HCT116 (cell line): Measurements from ENCODE around the gene MTHFD1L. TPM values are rescaled to one million over a fixed set of nuclear protein-coding genes. Genes with fewer than 3 reads are reported as not detected.

Experiments used
- ATAC-seq: fragments of 200-7000 bp; cut with Tn5 transposase; 2 replicates; pipeline ENCODE4 v1.9.1; 2020; ENCODE audit warnings: mild to moderate bottlenecking, moderate library complexity
- BruUV-seq: library from RNA; stranded (reverse); fragments of 400-500 nt; replicated peaks from 2 replicates; lab custom pipeline; 2021; lab: Mats Ljungman, UMichigan
- CTCF ChIA-PET: fragments of 300-600 bp; sonication (Branson Sonifier 250); formaldehyde crosslinking; loops from one replicate; lab custom pipeline; 2021; ENCODE audit warnings: antibody characterized with exemption; lab: Charles Lee
- POLR2A ChIA-PET: fragments of 300-600, 350-600 bp; sonication (Branson Sonifier 250); formaldehyde crosslinking; loops from one replicate; lab custom pipeline; 2021; ENCODE audit warnings: antibody characterized with exemption; lab: Charles Lee
- RAD21 ChIA-PET, 2 experiments: fragments of 300-600 bp; sonication (Branson Sonifier 250); formaldehyde crosslinking; loops; one replicate each; lab custom pipeline; 2023; ENCODE audit warnings: low total read pairs in 2 of 2; ENCODE audit not compliant: uncharacterized antibody in 2 of 2, unreplicated experiment in 2 of 2, low non-redundant PET in 1 of 2; lab: Charles Lee
- DNase-seq: peaks from one replicate; pipeline ENCODE4 v3.0.0-alpha.2; 2010; ENCODE audit warnings: low read depth, low spot score
- H2AFZ ChIP-seq: fragments of 200-600 bp; shearing (Covaris generic), sonication (generic); 2 replicates; pipeline ENCODE4 v1.6.1; 2017; ENCODE audit warnings: low read depth, mixed run types, mixed read lengths, antibody characterized with exemption, low read length; ENCODE audit not compliant: poor library complexity, severe bottlenecking
- H3K27ac ChIP-seq: 2 replicates; pipeline ENCODE4 v1.5.1; 2012; ENCODE audit warnings: low read depth, low read length
- H3K27me3 ChIP-seq: fragments of 200-600 bp; sonication (generic); 2 replicates; pipeline ENCODE4 v1.6.1; 2016; ENCODE audit warnings: mixed run types, low read length, mixed read lengths; ENCODE audit not compliant: insufficient read depth
- H3K36me3 ChIP-seq, 2 experiments: fragments of 200-500 bp in 1 of 2; fragments of 200-600 bp in 1 of 2; sonication (Bioruptor generic) in 1 of 2; sonication (generic) in 1 of 2; 2 replicates each; pipeline versions ENCODE4 v1.5.1 to v1.6.1; 2014 to 2016; ENCODE audit warnings: low read length in 2 of 2, inconsistent platforms in 1 of 2, mixed read lengths in 1 of 2, mixed run types in 1 of 2; ENCODE audit not compliant: insufficient read depth in 2 of 2, control insufficient read depth in 1 of 2
- H3K4me1 ChIP-seq, 2 experiments: fragments of 200-600 bp in 1 of 2; sonication (generic) in 1 of 2; 2 replicates each; pipeline versions ENCODE4 v1.5.1 to v1.6.1; 2012 to 2017; ENCODE audit warnings: low read length in 2 of 2, inconsistent platforms in 1 of 2, mild to moderate bottlenecking in 1 of 2, mixed read lengths in 1 of 2, mixed run types in 1 of 2, moderate library complexity in 1 of 2; ENCODE audit not compliant: insufficient read depth in 2 of 2, control insufficient read depth in 1 of 2
- H3K4me2 ChIP-seq: fragments of 200-600 bp; sonication (generic); 2 replicates; pipeline ENCODE4 v1.6.1; 2017; ENCODE audit warnings: mixed run types, low read length, mixed read lengths
- H3K4me3 ChIP-seq, 2 experiments: fragments of 200-600 bp in 1 of 2; sonication (generic) in 1 of 2; replicated peaks in 1 of 2; 2 replicates each; pipeline ENCODE4 v1.5.1; 2011 to 2016; ENCODE audit warnings: low read length in 2 of 2, control low read depth in 1 of 2, low read depth in 1 of 2, mild to moderate bottlenecking in 1 of 2, mixed read lengths in 1 of 2, mixed run types in 1 of 2
- H3K79me2 ChIP-seq: fragments of 200-600 bp; sonication (generic); 2 replicates; pipeline ENCODE4 v1.6.1; 2017; ENCODE audit warnings: mild to moderate bottlenecking, mixed run types, low read length, moderate library complexity, mixed read lengths; ENCODE audit not compliant: insufficient read depth
- H3K9ac ChIP-seq: fragments of 200-600 bp; sonication (generic); 2 replicates; pipeline ENCODE4 v1.6.1; 2016; ENCODE audit warnings: low read length, mixed read lengths
- H3K9me2 ChIP-seq: fragments of 200-600 bp; sonication (generic), shearing (Covaris generic); 2 replicates; pipeline ENCODE4 v1.6.1; 2017; ENCODE audit warnings: mixed run types, mild to moderate bottlenecking, moderate library complexity; ENCODE audit not compliant: insufficient read depth
- H3K9me3 ChIP-seq, 2 experiments: fragments of 200-500 bp in 1 of 2; fragments of 200-600 bp in 1 of 2; sonication (Bioruptor generic) in 1 of 2; sonication (generic) in 1 of 2; 2 replicates each; pipeline ENCODE4 v1.6.1; 2014 to 2017; ENCODE audit warnings: low read length in 2 of 2, mixed read lengths in 2 of 2, inconsistent platforms in 1 of 2, low read depth in 1 of 2, mild to moderate bottlenecking in 1 of 2, mixed run types in 1 of 2, moderate library complexity in 1 of 2; ENCODE audit not compliant: control insufficient read depth in 1 of 2, insufficient read depth in 1 of 2
- H4K20me1 ChIP-seq: fragments of 200-600 bp; sonication (generic), shearing (Covaris generic); 2 replicates; pipeline ENCODE4 v1.6.1; 2017; ENCODE audit warnings: mixed run types, mild to moderate bottlenecking, moderate library complexity; ENCODE audit not compliant: insufficient read depth
- ATF3 ChIP-seq: IDR thresholded peaks from 2 replicates; pipeline ENCODE4 v1.6.1; 2012
- CBX3 ChIP-seq: IDR thresholded peaks from 2 replicates; pipeline ENCODE4 v1.6.1; 2012; ENCODE audit warnings: low read depth
- EGR1 ChIP-seq: IDR thresholded peaks from 2 replicates; pipeline ENCODE4 v1.6.1; 2012; ENCODE audit warnings: low read depth
- ELF1 ChIP-seq: IDR thresholded peaks from 2 replicates; pipeline ENCODE4 v1.6.1; 2012; ENCODE audit warnings: low read depth, borderline replicate concordance
- EZH2 ChIP-seq: fragments of 200-600 bp; sonication (generic); IDR thresholded peaks from 2 replicates; pipeline ENCODE4 v1.6.1; 2017; ENCODE audit warnings: antibody characterized with exemption, mixed run types
- EZH2phosphoT487 ChIP-seq: fragments of 200-600 bp; IDR thresholded peaks from 2 replicates; pipeline ENCODE4 v1.6.1; 2018; ENCODE audit warnings: antibody characterized with exemption, borderline replicate concordance
- FOSL1 ChIP-seq: IDR thresholded peaks from 2 replicates; pipeline ENCODE4 v1.6.1; 2012; ENCODE audit warnings: low read depth
- JUND ChIP-seq: IDR thresholded peaks from 2 replicates; pipeline ENCODE4 v1.6.1; 2012
- MAX ChIP-seq: IDR thresholded peaks from 2 replicates; pipeline ENCODE4 v1.6.1; 2012
- POLR2A ChIP-seq: IDR thresholded peaks from 2 replicates; pipeline ENCODE4 v1.7.0; 2011; ENCODE audit warnings: borderline replicate concordance; ENCODE audit not compliant: insufficient read depth, insufficient read length; ENCODE audit errors: extremely low read depth
- RAD21 ChIP-seq: IDR thresholded peaks from 2 replicates; pipeline ENCODE4 v1.6.1; 2012; ENCODE audit warnings: low read depth, mild to moderate bottlenecking
- REST ChIP-seq: IDR thresholded peaks from 2 replicates; pipeline ENCODE4 v1.6.1; 2012; ENCODE audit warnings: low read depth
- SP1 ChIP-seq: IDR thresholded peaks from 2 replicates; pipeline ENCODE4 v1.6.1; 2012; ENCODE audit warnings: low read depth
- SRF ChIP-seq: IDR thresholded peaks from 2 replicates; pipeline ENCODE4 v1.6.1; 2012; ENCODE audit warnings: low read depth
- TCF7L2 ChIP-seq: IDR thresholded peaks from 2 replicates; pipeline ENCODE4 v1.7.0; 2011; ENCODE audit warnings: borderline replicate concordance, inconsistent platforms; ENCODE audit not compliant: insufficient read depth, insufficient read length; ENCODE audit errors: extremely low read depth
- YY1 ChIP-seq: IDR thresholded peaks from 2 replicates; pipeline ENCODE4 v1.6.1; 2011; ENCODE audit warnings: low read length, low read depth, moderate library complexity, mild to moderate bottlenecking; ENCODE audit not compliant: insufficient replicate concordance; ENCODE audit errors: extremely low read depth
- ZBTB33 ChIP-seq: IDR thresholded peaks from 2 replicates; pipeline ENCODE4 v1.6.1; 2011; ENCODE audit warnings: mild to moderate bottlenecking, low read length, moderate library complexity; ENCODE audit not compliant: insufficient replicate concordance; ENCODE audit errors: extremely low read depth
- ZFX ChIP-seq: fragments of 450-650 bp; IDR thresholded peaks from 2 replicates; pipeline ENCODE4 v1.6.1; 2017
- ZNF274 ChIP-seq: fragments of 200-500 bp; sonication (Bioruptor generic); IDR thresholded peaks from 2 replicates; pipeline ENCODE4 v1.6.1; 2014; ENCODE audit warnings: mild to moderate bottlenecking, low read depth, low read length, inconsistent platforms
- intact Hi-C: fragments of 100-400 bp; cut with micrococcal nuclease; formaldehyde crosslinking; loops from 2 replicates; pipeline ENCODE4 v1.10.0; 2022
- total RNA-seq: library from RNA; stranded (reverse); gene quantifications from one replicate; pipeline ENCODE4 v1.2.1, GENCODE V29; 2021; ENCODE audit not compliant: unreplicated experiment

Gene MTHFD1L
- total RNA-seq, 1 experiment from 2014 or later = 127 TPM

- DNase-seq = no peak
- Histone ChIP-seq H3K4me2 (no peak overlapping the region), H2AFZ (no peak overlapping the region), H3K79me2 (peaks cover 22% of the 10 kb centered on the region), H3K9ac (no peak overlapping the region), H3K9me2 (no peaks in the 10 kb centered on the region), H3K4me1 (no peaks in the 10 kb centered on the region), H3K27ac (no peak overlapping the region), H3K9me3 (no peaks in the 10 kb centered on the region), H3K36me3 (peaks cover 3 to 17% of the 10 kb centered on the region in 2 experiments; a peak in 3 of 4 replicates), H3K27me3 (no peaks in the 10 kb centered on the region), H3K4me3 (no peak overlapping the region), H4K20me1 (no peaks in the 10 kb centered on the region)
- CTCF ChIA-PET = interaction anchor here (1.2 kb wide), 1 partner anchor 97 kb away, joined by 3 read pairs; no protein-coding TSS in a partner anchor
- BruUV-seq = no TSS peak
- RAD21 ChIA-PET = no interaction called here
- intact Hi-C loops = no loop called here
- TF ChIP-seq ZNF274 (no peak), REST (no peak), TCF7L2 (no peak), EZH2phosphoT487 (no peak), SP1 (no peak), EZH2 (no peak), JUND (no peak), ZBTB33 (no peak), SRF (no peak), ATF3 (no peak), MAX (no peak), ZFX (no peak), ELF1 (no peak), YY1 (no peak), FOSL1 (no peak), RAD21 (no peak), POLR2A (no peak), EGR1 (no peak), CBX3 (no peak)
- no peak for ATAC-seq
- POLR2A ChIA-PET = no interaction called here
Observed at GRCh38 chr6:150914372-150914771, 48.9 kb downstream of the MTHFD1L start.
